ENCODE measurements around the gene LINGO3. TPM values are rescaled to one million over a fixed set of nuclear protein-coding genes. Genes with fewer than 3 reads are reported as not detected.

Gene LINGO3
- total and polyA plus RNA-seq, 2 of the 8 experiments (the other 6 are each of a cell fraction or from before 2014, with no cell fraction given) = 0.59 TPM; not detected in 1

DNA sequence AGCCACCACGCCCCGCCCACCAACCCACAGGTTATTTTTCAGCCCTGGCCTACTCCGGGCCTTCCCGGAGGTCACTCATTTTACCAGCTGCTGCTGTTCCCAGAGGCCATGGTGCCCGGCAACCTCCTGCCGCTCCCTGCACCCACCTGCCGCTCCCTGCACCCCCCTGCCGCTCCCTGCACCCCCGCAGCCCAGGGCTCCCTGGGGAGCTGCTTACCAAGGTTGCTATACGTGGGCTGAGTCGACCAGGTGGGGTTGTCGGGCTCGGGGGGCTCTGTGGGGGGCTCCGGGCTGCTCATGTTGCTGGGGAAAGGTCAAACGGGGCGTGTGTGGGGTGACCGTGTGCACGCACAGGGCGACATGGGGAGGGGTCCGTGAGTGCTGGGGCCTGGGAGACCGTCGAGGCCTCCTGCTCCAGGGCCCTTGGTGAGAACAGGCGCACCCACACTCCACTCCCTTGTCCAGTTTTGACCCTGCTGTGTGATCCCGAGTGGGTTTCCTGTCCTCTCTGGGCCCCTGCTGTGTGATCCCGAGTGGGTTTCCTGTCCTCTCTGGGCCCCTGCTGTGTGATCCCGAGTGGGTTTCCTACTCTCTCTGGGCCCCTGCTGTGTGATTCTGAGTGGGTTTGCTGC, 27.2 kb downstream of the LINGO3 start:
- no peak overlapping the region for H2BK12ac ChIP-seq (ENCODE audit: low read depth, low read length)
- no peak overlapping the region for H3K14ac ChIP-seq (ENCODE audit: insufficient read length)
- WGBS, 2 experiments (ENCODE audit: extremely low coverage in 1 of 2, insufficient coverage in 1 of 2, insufficient read length in 1 of 2, insufficient replicate concordance in 2 of 2, low coverage in 1 of 2, low lambda C conversion rate in 2 of 2, missing lambda C conversion rate in 1 of 2) = 88% methylated on average over 19 of the region's 26 CpGs; no CpG with 5 or more reads in 1 of the 2 experiments
- TF ChIP-seq SUZ12 (IDR thresholded peaks at IDR 0.05; ENCODE audit: low read length) (no peak), ZNF274 (IDR thresholded peaks at IDR 0.05; ENCODE audit: borderline replicate concordance, extremely low read depth, low read length) (no peak), ASH2L (IDR thresholded peaks at IDR 0.05; ENCODE audit: low read length) (no peak), POLR2AphosphoS5 (IDR thresholded peaks at IDR 0.05; ENCODE audit: low read depth, low read length) (no peak), POU5F1 (IDR thresholded peaks at IDR 0.05; ENCODE audit: low read depth, low read length) (no peak), SP1 (IDR thresholded peaks at IDR 0.05; ENCODE audit: low read depth, low read length) (no peak), JUND (IDR thresholded peaks at IDR 0.05; ENCODE audit: low read length) (no peak), TCF12 (IDR thresholded peaks at IDR 0.05; ENCODE audit: low read depth, low read length) (no peak), SIX5 (IDR thresholded peaks at IDR 0.05; ENCODE audit: low read depth, low read length) (no peak), RXRA (IDR thresholded peaks at IDR 0.05; ENCODE audit: insufficient read depth, low read depth, low read length) (no peak), ATF3 (IDR thresholded peaks at IDR 0.05; ENCODE audit: insufficient read depth, low read depth, low read length) (no peak), SAP30 (IDR thresholded peaks at IDR 0.05; ENCODE audit: insufficient read depth, insufficient replicate concordance, low read length) (no peak), GABPA (IDR thresholded peaks at IDR 0.05; ENCODE audit: borderline replicate concordance, insufficient read depth, low read length) (no peak)

More for the DNA sequence above, 27.2 kb downstream of the LINGO3 start:
- Histone ChIP-seq H3K23me2 (ENCODE audit: low read depth, low read length) (peaks cover 5% of the 10 kb centered on the region; the same call in 1 of the 2 replicates), H4K8ac (ENCODE audit: extremely low read depth, insufficient read depth, low read length) (no peak overlapping the region), H4K20me1 (replicated peaks in 1 of 2; ENCODE audit: control insufficient read depth in 1 of 2, insufficient read depth in 2 of 2, low read length in 2 of 2) (peaks cover 0 to 4% of the 10 kb centered on the region in 2 experiments), H2BK120ac (replicated peaks; ENCODE audit: low read depth, low read length) (no peak overlapping the region), H3K9me3 (ENCODE audit: insufficient read depth in 2 of 2, low read depth in 1 of 2, low read length in 1 of 2) (no peaks in the 10 kb centered on the region), H2BK5ac (ENCODE audit: low read depth, low read length) (no peak overlapping the region), H3K4ac (replicated peaks; ENCODE audit: insufficient read length, low read depth, low read length) (no peak overlapping the region), H4K5ac (ENCODE audit: insufficient read length, low read depth, low read length) (no peak overlapping the region), H3K56ac (replicated peaks; ENCODE audit: insufficient read length, low read depth, low read length) (no peak overlapping the region), H3K23ac (ENCODE audit: insufficient read length) (no peak overlapping the region), H2AFZ (ENCODE audit: low read length) (no peak overlapping the region), H2BK15ac (ENCODE audit: low read length) (no peak overlapping the region), H3K18ac (ENCODE audit: extremely low read depth, low read length) (no peak overlapping the region), H2AK5ac (ENCODE audit: low read depth, low read length) (no peak overlapping the region), H3K4me3 (ENCODE audit: extremely low read depth in 1 of 4, insufficient read depth in 2 of 4, low read depth in 3 of 4, low read length in 4 of 4) (no peak overlapping the region), H3K27me3 (replicated peaks in 1 of 4; ENCODE audit: control insufficient read depth in 3 of 4, extremely low read depth in 1 of 4, insufficient read depth in 3 of 4, low read length in 3 of 4) (peaks cover 0 to 17% (median 14%) of the 10 kb centered on the region in 4 experiments; a peak in 6 of 7 replicates), H3K4me2 (ENCODE audit: insufficient read depth in 1 of 2, low read depth in 2 of 2, low read length in 2 of 2) (no peak overlapping the region; a peak in 1 of 4 replicates), H3K79me1 (ENCODE audit: low read depth, low read length) (no peaks in the 10 kb centered on the region), H3K9ac (replicated peaks in 1 of 4; ENCODE audit: extremely low read depth in 1 of 4, low read depth in 3 of 4, low read length in 3 of 4) (no peak overlapping the region), H4K91ac (replicated peaks; ENCODE audit: insufficient read length, low read length) (no peak overlapping the region), H3K36me3 (ENCODE audit: control insufficient read depth in 2 of 4, insufficient read depth in 4 of 4, low read length in 3 of 4) (no peaks in the 10 kb centered on the region), H3K27ac (ENCODE audit: low read depth, low read length) (no peak overlapping the region), H3K4me1 (replicated peaks in 1 of 4; ENCODE audit: control insufficient read depth in 3 of 4, insufficient read depth in 4 of 4, low read length in 3 of 4) (peaks cover 0 to 5% (median 0%) of the 10 kb centered on the region in 4 experiments; a peak in 2 of 7 replicates), H2BK20ac (ENCODE audit: low read length) (no peak overlapping the region), H3K79me2 (ENCODE audit: control insufficient read depth in 1 of 2, insufficient read depth in 2 of 2, low read length in 2 of 2) (no peaks in the 10 kb centered on the region)
- FAIRE-seq (no peak), DNase-seq (ENCODE audit: low read depth in 1 of 2, low spot score in 2 of 2) (no peak)
- CTCF ChIA-PET (ENCODE audit: partially characterized antibody) = interaction anchor here (1.6 kb wide), 1 partner anchor 35 kb away, joined by 10 read pairs; no protein-coding TSS in a partner anchor
- POLR2A ChIA-PET (ENCODE audit: partially characterized antibody) = interaction anchor here (0.7 to 23.4 kb wide), 3 partner anchors 10 to 26 kb away, joined by 3 to 330 read pairs (median 14); partner anchors contain the start of genes AMH and JSRP1
